WTC11 (cell line): Measurements from ENCODE around the gene RCVRN. TPM values are rescaled to one million over a fixed set of nuclear protein-coding genes. Genes with fewer than 3 reads are reported as not detected.

Experiments
- ATAC-seq: fragments of 200-7000 bp; cut with Tn5 transposase; 2 replicates; pipeline ENCODE4 v1.10.0; 2021; ENCODE audit warnings: mild to moderate bottlenecking, moderate library complexity
- CTCF ChIA-PET: fragments of 300-600 bp; sonication (Branson Sonifier 250); formaldehyde crosslinking; loops from one replicate; lab custom pipeline; 2021; ENCODE audit warnings: antibody characterized with exemption; lab: Charles Lee
- POLR2A ChIA-PET: fragments of 350-600 bp; sonication (Branson Sonifier 250); formaldehyde crosslinking; loops from one replicate; lab custom pipeline; 2021; ENCODE audit warnings: antibody characterized with exemption; lab: Charles Lee
- DNase-seq: peaks from one replicate; pipeline ENCODE4 v3.0.0; 2021; ENCODE audit warnings: low spot score
- H3K27ac Mint-ChIP-seq: 2 replicates; pipeline ENCODE4 v1.8.0; 2021; ENCODE audit warnings: mixed read lengths
- H3K27me3 Mint-ChIP-seq: 2 replicates; pipeline ENCODE4 v1.8.0; 2021; ENCODE audit warnings: low read depth, mild to moderate bottlenecking, moderate library complexity, mixed read lengths
- H3K36me3 Mint-ChIP-seq: 2 replicates; pipeline ENCODE4 v1.8.0; 2021; ENCODE audit warnings: mixed read lengths
- H3K4me1 Mint-ChIP-seq: 2 replicates; pipeline ENCODE4 v1.8.0; 2022; ENCODE audit warnings: mixed read lengths
- H3K4me3 Mint-ChIP-seq: 2 replicates; pipeline ENCODE4 v1.8.0; 2021; ENCODE audit warnings: mild to moderate bottlenecking, moderate library complexity, mixed read lengths
- H3K9me3 Mint-ChIP-seq: 2 replicates; pipeline ENCODE4 v1.8.0; 2021; ENCODE audit warnings: mixed read lengths
- CBFB ChIP-seq: sonication (generic); formaldehyde crosslinking; IDR thresholded peaks from 2 replicates; pipeline ENCODE4 v1.8.1; 2022; ENCODE audit warnings: mild to moderate bottlenecking, low read depth, missing genetic modification reagents
- GTF2I ChIP-seq: fragments of 250-450 bp; sonication (Bioruptor Pico); conservative IDR thresholded peaks from 2 replicates; pipeline ENCODE4 v1.4.0; 2021; ENCODE audit warnings: mild to moderate bottlenecking
- JAZF1 ChIP-seq: fragments of 250-450 bp; sonication (Bioruptor Pico); IDR thresholded peaks from 2 replicates; pipeline ENCODE4 v1.9.0; 2021; ENCODE audit warnings: moderate library complexity, mild to moderate bottlenecking, inconsistent platforms
- SMAD4 ChIP-seq: sonication (generic); formaldehyde crosslinking; IDR thresholded peaks from 2 replicates; pipeline ENCODE4 v1.8.0; 2022; ENCODE audit warnings: mild to moderate bottlenecking, missing genetic modification reagents
- TP53 ChIP-seq: sonication (generic); formaldehyde crosslinking; IDR thresholded peaks from 2 replicates; pipeline ENCODE4 v1.8.1; 2023; ENCODE audit warnings: mild to moderate bottlenecking, missing genetic modification reagents
- ZNF671 ChIP-seq: fragments of 250-450 bp; sonication (Bioruptor Pico); IDR thresholded peaks from 2 replicates; pipeline ENCODE4 v1.8.0; 2021; ENCODE audit warnings: mild to moderate bottlenecking
- total RNA-seq: library from RNA; stranded (reverse); gene quantifications from 3 replicates; pipeline ENCODE4 v1.2.3, GENCODE V29; 2021
- TF ChIP-seq, protein P1 (sequence below): fragments of 250-450 bp; sonication (Bioruptor Pico); IDR thresholded peaks from 2 replicates; pipeline ENCODE4 v1.9.0; 2021; ENCODE audit warnings: mild to moderate bottlenecking
- TF ChIP-seq, protein P2 (sequence below): fragments of 250-450 bp; sonication (Bioruptor Pico); conservative IDR thresholded peaks from 2 replicates; pipeline ENCODE4 v1.9.0; 2021; ENCODE audit warnings: mild to moderate bottlenecking
- TF ChIP-seq, protein P3 (sequence below): fragments of 250-450 bp; sonication (Bioruptor Pico); IDR thresholded peaks from 2 replicates; pipeline ENCODE4 v1.9.0; 2021; ENCODE audit warnings: mild to moderate bottlenecking, borderline replicate concordance
- TF ChIP-seq, protein P4 (sequence below): fragments of 250-450 bp; sonication (Bioruptor Pico); IDR thresholded peaks from 2 replicates; pipeline ENCODE4 v1.9.0; 2021; ENCODE audit warnings: moderate library complexity, mild to moderate bottlenecking, inconsistent platforms, borderline replicate concordance
- TF ChIP-seq, protein P5 (sequence below): fragments of 200-600 bp; IDR thresholded peaks from 2 replicates; pipeline ENCODE4 v1.8.0; 2022; ENCODE audit warnings: antibody characterized with exemption

The RCVRN gene
- total RNA-seq, 1 experiment from 2014 or later = not detected

DNA sequence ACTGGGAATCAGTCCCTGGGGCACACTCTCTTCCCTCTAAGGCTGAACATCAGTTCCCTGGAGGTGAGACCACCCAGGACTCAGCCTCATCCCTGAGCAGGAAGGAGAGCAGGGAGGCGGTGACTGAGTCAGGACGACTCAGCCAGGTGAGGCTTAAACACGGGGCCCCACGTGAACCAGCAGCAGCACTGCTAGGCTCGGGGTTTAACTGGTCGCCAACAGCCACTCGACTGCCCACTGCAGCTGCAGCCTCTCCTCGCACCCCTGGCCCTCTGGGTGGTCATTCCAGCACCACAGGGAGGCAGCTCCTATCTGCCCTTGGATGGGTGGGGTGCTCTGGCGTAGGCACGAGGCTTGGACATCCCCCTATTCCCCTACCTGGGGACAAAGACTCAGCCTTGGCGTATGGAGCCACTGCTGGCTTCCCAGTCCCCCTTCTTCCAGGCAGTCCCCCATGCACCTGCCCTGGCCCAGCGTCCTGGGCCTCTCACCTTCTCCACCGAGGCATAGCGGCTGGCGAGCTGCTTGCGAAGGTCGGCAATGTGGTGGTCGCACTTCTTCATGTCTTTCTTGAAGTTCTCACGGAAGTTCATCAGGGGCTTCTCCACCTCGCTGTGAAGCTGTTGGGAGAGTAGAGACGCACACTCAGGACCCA lies 21.2 kb upstream of the RCVRN start (continued):
- TF ChIP-seq SMAD4 (no peak), CBFB (CRISPR knock-in tag) (no peak), ZNF671 (CRISPR knock-in tag) (no peak), TP53 (no peak)
- TF ChIP-seq, protein P1, sequence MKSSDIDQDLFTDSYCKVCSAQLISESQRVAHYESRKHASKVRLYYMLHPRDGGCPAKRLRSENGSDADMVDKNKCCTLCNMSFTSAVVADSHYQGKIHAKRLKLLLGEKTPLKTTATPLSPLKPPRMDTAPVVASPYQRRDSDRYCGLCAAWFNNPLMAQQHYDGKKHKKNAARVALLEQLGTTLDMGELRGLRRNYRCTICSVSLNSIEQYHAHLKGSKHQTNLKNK (CRISPR knock-in tag) = no peak
- TF ChIP-seq, protein P2, sequence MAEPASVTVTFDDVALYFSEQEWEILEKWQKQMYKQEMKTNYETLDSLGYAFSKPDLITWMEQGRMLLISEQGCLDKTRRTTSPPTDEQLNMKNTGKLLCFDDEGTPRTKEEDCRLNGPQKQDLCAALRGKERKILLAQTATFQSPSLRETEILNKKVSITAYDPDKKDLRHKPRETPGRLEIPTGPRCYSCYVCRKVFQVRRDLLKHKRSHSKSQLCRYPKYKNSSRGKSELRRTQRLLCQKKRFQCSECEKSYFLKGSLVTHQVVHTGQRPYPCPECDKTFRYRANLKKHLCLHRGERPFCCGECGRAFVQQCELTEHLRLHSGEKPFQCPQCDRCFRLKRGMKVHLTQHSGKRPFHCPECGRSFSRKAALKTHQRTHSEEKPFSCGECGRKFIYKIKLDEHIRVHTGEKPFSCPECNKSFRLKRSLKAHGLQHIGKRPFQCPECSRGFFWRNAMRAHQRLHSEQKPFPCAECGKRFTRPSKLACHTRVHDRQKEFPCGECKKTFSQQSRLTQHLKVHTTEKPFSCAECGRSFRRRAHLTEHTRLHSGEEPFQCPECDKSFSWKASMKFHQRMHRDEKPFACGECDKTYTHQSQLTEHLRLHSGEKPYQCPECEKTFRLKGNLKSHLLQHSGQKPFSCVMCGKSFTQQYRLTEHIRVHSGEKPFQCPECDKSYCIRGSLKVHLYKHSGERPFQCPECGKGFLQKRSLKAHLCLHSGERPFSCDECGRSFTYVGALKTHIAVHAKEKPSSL (CRISPR knock-in tag) = no peak
- TF ChIP-seq, protein P3, sequence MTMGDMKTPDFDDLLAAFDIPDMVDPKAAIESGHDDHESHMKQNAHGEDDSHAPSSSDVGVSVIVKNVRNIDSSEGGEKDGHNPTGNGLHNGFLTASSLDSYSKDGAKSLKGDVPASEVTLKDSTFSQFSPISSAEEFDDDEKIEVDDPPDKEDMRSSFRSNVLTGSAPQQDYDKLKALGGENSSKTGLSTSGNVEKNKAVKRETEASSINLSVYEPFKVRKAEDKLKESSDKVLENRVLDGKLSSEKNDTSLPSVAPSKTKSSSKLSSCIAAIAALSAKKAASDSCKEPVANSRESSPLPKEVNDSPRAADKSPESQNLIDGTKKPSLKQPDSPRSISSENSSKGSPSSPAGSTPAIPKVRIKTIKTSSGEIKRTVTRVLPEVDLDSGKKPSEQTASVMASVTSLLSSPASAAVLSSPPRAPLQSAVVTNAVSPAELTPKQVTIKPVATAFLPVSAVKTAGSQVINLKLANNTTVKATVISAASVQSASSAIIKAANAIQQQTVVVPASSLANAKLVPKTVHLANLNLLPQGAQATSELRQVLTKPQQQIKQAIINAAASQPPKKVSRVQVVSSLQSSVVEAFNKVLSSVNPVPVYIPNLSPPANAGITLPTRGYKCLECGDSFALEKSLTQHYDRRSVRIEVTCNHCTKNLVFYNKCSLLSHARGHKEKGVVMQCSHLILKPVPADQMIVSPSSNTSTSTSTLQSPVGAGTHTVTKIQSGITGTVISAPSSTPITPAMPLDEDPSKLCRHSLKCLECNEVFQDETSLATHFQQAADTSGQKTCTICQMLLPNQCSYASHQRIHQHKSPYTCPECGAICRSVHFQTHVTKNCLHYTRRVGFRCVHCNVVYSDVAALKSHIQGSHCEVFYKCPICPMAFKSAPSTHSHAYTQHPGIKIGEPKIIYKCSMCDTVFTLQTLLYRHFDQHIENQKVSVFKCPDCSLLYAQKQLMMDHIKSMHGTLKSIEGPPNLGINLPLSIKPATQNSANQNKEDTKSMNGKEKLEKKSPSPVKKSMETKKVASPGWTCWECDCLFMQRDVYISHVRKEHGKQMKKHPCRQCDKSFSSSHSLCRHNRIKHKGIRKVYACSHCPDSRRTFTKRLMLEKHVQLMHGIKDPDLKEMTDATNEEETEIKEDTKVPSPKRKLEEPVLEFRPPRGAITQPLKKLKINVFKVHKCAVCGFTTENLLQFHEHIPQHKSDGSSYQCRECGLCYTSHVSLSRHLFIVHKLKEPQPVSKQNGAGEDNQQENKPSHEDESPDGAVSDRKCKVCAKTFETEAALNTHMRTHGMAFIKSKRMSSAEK (CRISPR knock-in tag) = no peak

DNA sequence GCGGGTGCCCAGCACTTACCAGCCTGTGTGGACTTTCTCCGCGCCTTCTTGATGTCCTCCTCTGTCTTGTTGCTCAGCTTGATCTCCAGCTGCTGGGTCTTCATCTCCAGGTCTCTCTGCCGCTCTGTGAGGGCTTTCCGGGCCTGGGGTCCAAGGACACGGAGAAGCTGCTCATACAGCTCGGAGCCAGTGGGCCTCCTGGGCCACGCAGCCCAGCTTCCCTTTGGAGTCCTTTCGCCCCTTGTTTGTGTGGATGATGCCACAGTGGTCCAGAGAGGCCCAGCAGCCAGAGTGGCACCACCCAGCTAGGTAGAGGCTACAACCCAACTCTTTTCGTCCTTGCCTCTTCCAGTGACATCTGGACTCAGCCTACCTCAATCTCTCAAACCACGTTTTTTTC lies 20.4 kb upstream of the RCVRN start:
- no peaks in the 10 kb centered on the region for H3K27me3 Mint-ChIP-seq
- TF ChIP-seq, protein P4, sequence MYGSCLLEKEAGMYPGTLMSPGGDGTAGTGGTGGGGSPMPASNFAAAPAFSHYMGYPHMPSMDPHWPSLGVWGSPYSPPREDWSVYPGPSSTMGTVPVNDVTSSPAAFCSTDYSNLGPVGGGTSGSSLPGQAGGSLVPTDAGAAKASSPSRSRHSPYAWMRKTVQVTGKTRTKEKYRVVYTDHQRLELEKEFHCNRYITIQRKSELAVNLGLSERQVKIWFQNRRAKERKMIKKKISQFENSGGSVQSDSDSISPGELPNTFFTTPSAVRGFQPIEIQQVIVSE (CRISPR knock-in tag) = no peak
- no peak for TF ChIP-seq JAZF1 (CRISPR knock-in tag)
- TF ChIP-seq CBFB (CRISPR knock-in tag) = no peak
- TF ChIP-seq, all 79 proteins: peak for 0
- H3K9me3 Mint-ChIP-seq = no peaks in the 10 kb centered on the region
- H3K36me3 Mint-ChIP-seq = no peaks in the 10 kb centered on the region
- ChIA-PET CTCF (interaction anchor here (0.8 to 8.2 kb wide), 13 partner anchors 17 to 709 kb away, joined by 3 to 112 read pairs (median 4); partner anchors contain the start of genes GAS7 and RCVRN), POLR2A (no interaction called here)
- no peak for DNase-seq
- 0 out of 2 replicates have a peak, but pooled peaks cover 4% of the 10 kb centered on the region for H3K4me1 Mint-ChIP-seq
- H3K27ac Mint-ChIP-seq = no peak overlapping the region
- no peak for ATAC-seq
- no peak overlapping the region for H3K4me3 Mint-ChIP-seq

DNA sequence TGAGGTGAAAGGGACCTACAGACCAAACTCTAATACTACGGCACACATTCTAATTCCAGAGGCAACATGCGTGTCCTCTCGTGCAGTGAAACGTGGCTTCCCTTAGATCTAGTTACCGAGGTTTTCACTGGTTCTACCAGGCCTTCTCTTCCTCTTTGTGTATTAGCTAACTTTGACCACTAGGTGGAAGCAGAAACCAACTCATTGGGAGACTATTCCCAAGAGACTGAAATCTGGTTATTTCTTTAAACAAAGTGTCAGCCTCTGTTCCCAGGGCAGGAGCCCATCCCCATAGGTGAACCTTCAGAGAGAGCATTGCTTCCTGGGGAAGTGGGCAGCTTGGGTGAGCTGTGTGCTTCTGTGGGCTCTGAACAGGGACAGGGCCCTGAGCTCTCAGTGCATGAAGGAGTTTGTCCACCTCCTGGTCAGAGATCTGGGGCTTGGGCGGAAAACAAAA lies 19.7 kb upstream of the RCVRN start:
- POLR2A ChIA-PET = interaction anchor here (1.0 kb wide), 1 partner anchor 180 kb away, joined by 3 read pairs; no protein-coding TSS in a partner anchor

More for the DNA sequence above, 19.7 kb upstream of the RCVRN start:
- H3K4me3 Mint-ChIP-seq = no peak overlapping the region
- CTCF ChIA-PET = interaction anchor here (0.5 to 8.2 kb wide), 22 partner anchors 10 to 710 kb away, joined by 3 to 112 read pairs (median 4); partner anchors contain the start of genes GAS7 and RCVRN
- no peaks in the 10 kb centered on the region for H3K36me3 Mint-ChIP-seq
- ATAC-seq (peak; percentile 82), DNase-seq (no peak)
- H3K27me3 Mint-ChIP-seq = no peaks in the 10 kb centered on the region
- no peak for TF ChIP-seq GTF2I (CRISPR knock-in tag)
- TF ChIP-seq, protein P5, sequence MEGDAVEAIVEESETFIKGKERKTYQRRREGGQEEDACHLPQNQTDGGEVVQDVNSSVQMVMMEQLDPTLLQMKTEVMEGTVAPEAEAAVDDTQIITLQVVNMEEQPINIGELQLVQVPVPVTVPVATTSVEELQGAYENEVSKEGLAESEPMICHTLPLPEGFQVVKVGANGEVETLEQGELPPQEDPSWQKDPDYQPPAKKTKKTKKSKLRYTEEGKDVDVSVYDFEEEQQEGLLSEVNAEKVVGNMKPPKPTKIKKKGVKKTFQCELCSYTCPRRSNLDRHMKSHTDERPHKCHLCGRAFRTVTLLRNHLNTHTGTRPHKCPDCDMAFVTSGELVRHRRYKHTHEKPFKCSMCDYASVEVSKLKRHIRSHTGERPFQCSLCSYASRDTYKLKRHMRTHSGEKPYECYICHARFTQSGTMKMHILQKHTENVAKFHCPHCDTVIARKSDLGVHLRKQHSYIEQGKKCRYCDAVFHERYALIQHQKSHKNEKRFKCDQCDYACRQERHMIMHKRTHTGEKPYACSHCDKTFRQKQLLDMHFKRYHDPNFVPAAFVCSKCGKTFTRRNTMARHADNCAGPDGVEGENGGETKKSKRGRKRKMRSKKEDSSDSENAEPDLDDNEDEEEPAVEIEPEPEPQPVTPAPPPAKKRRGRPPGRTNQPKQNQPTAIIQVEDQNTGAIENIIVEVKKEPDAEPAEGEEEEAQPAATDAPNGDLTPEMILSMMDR = peak; percentile 67
- 0 out of 2 replicates have a peak, but pooled peaks cover 4% of the 10 kb centered on the region for H3K4me1 Mint-ChIP-seq
- H3K27ac Mint-ChIP-seq = no peak overlapping the region
- no peaks in the 10 kb centered on the region for H3K9me3 Mint-ChIP-seq
